ENCODE results near the gene MRPL52.
"Not testable (repeated sequence)": the region's sequence is repeated elsewhere in the genome, so short reads cannot be mapped to it uniquely, and the experiment has no call there.

The MRPL52 gene

DNA sequence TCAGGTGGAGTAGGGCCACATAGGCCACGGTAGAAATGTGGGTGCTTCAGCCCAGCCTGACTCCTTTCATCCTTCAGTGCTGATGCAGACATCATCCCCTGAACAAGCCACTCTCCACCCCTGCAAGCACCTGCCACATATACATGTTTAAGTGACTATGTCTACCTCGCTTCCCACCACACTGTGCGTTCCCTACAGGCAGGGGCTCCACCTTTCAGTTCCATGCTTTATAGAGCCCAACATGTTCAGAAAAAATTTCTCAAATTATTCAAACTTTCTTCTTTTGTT is 26.1 kb upstream of the MRPL52 start:
- TF ChIP-seq, protein P1, sequence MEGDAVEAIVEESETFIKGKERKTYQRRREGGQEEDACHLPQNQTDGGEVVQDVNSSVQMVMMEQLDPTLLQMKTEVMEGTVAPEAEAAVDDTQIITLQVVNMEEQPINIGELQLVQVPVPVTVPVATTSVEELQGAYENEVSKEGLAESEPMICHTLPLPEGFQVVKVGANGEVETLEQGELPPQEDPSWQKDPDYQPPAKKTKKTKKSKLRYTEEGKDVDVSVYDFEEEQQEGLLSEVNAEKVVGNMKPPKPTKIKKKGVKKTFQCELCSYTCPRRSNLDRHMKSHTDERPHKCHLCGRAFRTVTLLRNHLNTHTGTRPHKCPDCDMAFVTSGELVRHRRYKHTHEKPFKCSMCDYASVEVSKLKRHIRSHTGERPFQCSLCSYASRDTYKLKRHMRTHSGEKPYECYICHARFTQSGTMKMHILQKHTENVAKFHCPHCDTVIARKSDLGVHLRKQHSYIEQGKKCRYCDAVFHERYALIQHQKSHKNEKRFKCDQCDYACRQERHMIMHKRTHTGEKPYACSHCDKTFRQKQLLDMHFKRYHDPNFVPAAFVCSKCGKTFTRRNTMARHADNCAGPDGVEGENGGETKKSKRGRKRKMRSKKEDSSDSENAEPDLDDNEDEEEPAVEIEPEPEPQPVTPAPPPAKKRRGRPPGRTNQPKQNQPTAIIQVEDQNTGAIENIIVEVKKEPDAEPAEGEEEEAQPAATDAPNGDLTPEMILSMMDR (IDR thresholded peaks at IDR 0.05) = no peak
- no peak overlapping the region for H3K4me3 ChIP-seq (ENCODE audit: low read depth in 1 of 2, low read length in 1 of 2)
- peaks cover 39 to 52% of the 10 kb centered on the region in 2 experiments for H3K4me1 ChIP-seq (ENCODE audit: control insufficient read depth in 1 of 2, insufficient read depth in 1 of 2, low read depth in 1 of 2, low read length in 1 of 2)
- H3K27me3 ChIP-seq = no peaks in the 10 kb centered on the region
- no peak overlapping the region for H3K27ac ChIP-seq
- no peaks in the 10 kb centered on the region for H3K36me3 ChIP-seq
- H3K9me3 ChIP-seq = no peaks in the 10 kb centered on the region

DNA sequence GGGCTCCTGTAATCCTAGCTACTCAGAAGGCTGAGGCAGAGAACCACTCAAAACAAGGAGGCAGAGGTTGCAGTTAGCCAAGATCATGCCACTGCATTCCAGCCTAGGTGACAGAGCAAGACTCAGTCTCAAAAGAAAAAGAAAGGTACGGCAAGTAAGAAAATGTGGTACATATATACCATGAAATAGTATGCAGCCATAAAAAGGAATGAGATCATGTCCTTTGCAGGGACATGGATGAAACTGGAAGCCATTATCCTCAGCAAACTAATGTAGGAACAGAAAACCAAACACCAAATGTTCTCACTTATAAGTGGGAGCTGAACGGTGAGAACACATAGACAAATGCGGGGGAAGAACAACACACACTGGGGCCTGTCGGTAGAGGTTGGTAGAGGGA is 24.5 kb upstream of the MRPL52 start:
- H3K27ac ChIP-seq; H3K9me3 ChIP-seq; H3K4me3 ChIP-seq (ENCODE audit: low read depth in 1 of 2, low read length in 1 of 2); H3K36me3 ChIP-seq; H3K27me3 ChIP-seq: not testable (repeated sequence)
- H3K4me1 ChIP-seq (ENCODE audit: control insufficient read depth in 1 of 2, insufficient read depth in 1 of 2, low read depth in 1 of 2, low read length in 1 of 2) = peaks cover 32 to 36% of the 10 kb centered on the region in 2 experiments

DNA sequence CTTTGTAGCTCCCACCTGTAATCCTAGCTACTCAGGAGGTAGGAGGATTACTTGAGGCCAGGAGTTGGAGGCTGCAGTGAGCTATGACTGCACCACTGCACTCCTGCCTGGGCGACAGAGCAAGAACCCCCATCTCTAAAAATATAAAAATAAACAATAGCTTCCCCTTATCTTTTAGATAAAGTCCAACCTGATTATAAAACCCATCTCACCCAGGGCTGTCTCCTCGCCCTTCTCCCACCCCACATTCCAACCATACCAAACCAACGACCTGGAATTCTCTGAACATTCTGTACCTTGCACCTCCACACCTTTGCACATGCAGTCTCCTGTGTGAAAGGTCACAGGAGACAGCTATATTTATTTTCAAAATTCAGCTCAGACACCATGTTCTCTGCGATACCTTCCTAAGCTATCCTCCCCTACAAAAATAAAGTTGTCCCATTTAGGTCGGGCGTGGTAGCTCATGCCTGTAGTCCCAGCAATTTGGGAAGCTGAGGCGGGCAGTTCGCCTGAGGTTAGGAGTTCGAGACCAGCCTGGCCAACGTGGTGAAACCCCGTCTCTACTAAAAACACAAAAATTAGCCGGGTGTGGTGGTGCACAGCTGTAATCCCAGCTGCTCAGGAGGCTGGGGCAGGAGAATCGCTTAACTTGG is 22.1 kb upstream of the MRPL52 start:
- TF ChIP-seq, protein P1 (IDR thresholded peaks at IDR 0.05) = no peak
- H3K4me1 ChIP-seq (ENCODE audit: control insufficient read depth in 1 of 2, insufficient read depth in 1 of 2, low read depth in 1 of 2, low read length in 1 of 2) = peaks cover 29% of the 10 kb centered on the region in 2 experiments

DNA sequence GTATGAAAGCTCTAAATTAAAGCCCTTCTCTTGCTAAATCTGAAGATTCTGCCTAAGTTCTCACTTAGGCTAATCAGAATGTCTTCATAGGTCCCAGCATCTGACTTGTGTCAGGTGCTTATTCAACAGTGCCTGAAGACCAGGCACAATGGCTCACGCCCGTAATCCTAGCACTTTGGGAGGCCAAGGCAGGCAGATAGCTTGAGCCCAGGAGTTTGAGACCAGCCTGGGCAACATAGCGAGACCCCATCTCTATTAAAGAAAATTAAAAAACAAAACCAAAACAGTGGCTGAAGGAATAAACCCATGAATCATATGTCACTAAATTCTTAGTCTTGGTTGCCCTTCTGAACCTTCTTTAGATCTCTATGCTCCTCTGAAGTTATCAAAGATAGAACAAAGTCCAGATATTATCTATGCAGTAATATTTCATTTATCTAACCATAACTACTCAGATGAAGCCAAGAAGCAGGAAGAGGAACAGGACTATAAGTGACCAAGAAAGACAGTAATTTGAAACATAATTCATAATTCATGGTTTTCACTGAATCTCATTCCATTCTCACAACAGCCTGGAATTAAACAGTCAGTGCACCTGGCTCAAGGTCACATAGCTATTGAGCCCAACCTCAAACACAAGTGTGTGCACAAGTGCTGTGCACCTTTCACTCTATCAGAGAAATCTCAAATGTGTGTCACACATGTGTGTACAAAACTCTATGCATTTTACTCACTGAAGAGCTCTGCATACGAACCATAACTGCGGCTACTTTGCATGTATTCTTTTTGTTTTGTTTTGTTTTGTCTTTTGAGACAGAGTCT is 21.1 kb upstream of the MRPL52 start:
- TF ChIP-seq, protein P1 (IDR thresholded peaks at IDR 0.05) = no peak
- Histone ChIP-seq H3K4me3 (ENCODE audit: low read depth in 1 of 2, low read length in 1 of 2) (no peak overlapping the region), H3K4me1 (ENCODE audit: control insufficient read depth in 1 of 2, insufficient read depth in 1 of 2, low read depth in 1 of 2, low read length in 1 of 2) (peaks cover 20 to 28% of the 10 kb centered on the region in 2 experiments), H3K36me3 (no peaks in the 10 kb centered on the region), H3K27ac (no peak overlapping the region), H3K9me3 (no peaks in the 10 kb centered on the region), H3K27me3 (no peaks in the 10 kb centered on the region)

More for the DNA sequence above, 22.1 kb upstream of the MRPL52 start:
- no peaks in the 10 kb centered on the region for H3K27me3 ChIP-seq
- H3K27ac ChIP-seq = no peak overlapping the region
- no peak overlapping the region for H3K4me3 ChIP-seq (ENCODE audit: low read depth in 1 of 2, low read length in 1 of 2)
- H3K9me3 ChIP-seq = no peaks in the 10 kb centered on the region
- no peaks in the 10 kb centered on the region for H3K36me3 ChIP-seq

DNA sequence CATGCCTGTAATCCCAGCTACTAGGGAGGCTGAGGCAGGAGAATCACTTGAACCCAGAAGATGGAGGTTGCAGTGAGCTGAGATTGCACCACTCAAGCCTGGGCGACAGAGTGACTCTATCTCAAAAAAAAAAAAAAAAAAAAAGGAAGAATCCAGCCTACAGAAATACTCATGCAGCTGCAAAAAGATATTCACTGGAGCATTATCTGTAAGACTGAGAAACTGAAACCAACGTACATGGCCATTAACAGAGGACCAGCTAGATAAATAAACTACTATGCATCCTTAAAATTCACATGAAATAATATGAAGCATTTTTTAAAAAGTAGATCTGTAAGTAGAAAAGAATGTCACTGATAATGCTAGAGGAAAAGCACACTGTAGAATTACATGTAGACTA is 18.0 kb upstream of the MRPL52 start:
- peaks cover 49 to 54% of the 10 kb centered on the region in 2 experiments for H3K4me1 ChIP-seq (ENCODE audit: control insufficient read depth in 1 of 2, insufficient read depth in 1 of 2, low read depth in 1 of 2, low read length in 1 of 2)
- H3K27me3 ChIP-seq = no peaks in the 10 kb centered on the region
- H3K4me3 ChIP-seq (ENCODE audit: low read depth in 1 of 2, low read length in 1 of 2) = peak overlapping the region in 1 of 2 experiments; percentile 38
- H3K9me3 ChIP-seq = no peaks in the 10 kb centered on the region
- peak overlapping the region; percentile 82 for H3K27ac ChIP-seq
- no peaks in the 10 kb centered on the region for H3K36me3 ChIP-seq
- TF ChIP-seq, protein P1 (IDR thresholded peaks at IDR 0.05) = no peak

DNA sequence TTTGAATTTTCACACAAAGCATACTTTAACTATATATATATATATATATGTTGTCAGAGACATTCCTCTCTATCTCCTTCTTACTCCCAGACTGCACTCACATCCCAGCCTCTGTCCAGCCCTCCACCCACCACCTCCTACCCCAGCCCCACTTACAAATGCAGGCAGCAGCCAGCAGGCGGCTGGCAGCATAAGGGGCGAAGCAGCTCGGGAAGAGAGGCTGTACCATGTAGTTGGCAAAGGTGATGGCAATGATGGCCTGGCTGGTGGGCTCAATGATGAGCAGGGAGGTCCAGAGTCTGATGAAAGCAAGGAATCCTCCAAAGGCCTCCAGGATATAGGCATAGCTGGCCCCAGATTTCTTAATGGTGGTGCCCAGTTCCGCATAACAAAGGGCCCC is 16.9 kb upstream of the MRPL52 start:
- Histone ChIP-seq H3K36me3 (no peaks in the 10 kb centered on the region), H3K9me3 (no peaks in the 10 kb centered on the region), H3K4me3 (ENCODE audit: low read depth in 1 of 2, low read length in 1 of 2) (no peak overlapping the region), H3K27me3 (no peaks in the 10 kb centered on the region), H3K4me1 (ENCODE audit: control insufficient read depth in 1 of 2, insufficient read depth in 1 of 2, low read depth in 1 of 2, low read length in 1 of 2) (peaks cover 55 to 61% of the 10 kb centered on the region in 2 experiments), H3K27ac (no peak overlapping the region)
- TF ChIP-seq, protein P1 (IDR thresholded peaks at IDR 0.05) = no peak
